CD4-positive, CD25-positive, alpha-beta regulatory T cell (primary cell): ENCODE results near the gene MN1. TPM values are rescaled to one million over a fixed set of nuclear protein-coding genes. Genes with fewer than 3 reads are reported as not detected.

ENCODE experiments used
- polyA plus RNA-seq, 4 donors: library from polyadenylated mRNA; unstranded; fragments of 300-500 nt; fragmentation: Illumina TruSeq; gene quantifications; one replicate each; pipeline ENCODE4 v1.2.3, GENCODE V29; 2021
- total RNA-seq: library from RNA; stranded (reverse); gene quantifications from one replicate; pipeline ENCODE4 v1.2.3, GENCODE V29; 2022

The MN1 gene
- total and polyA plus RNA-seq, 5 donors from 2014 or later = 0.07 to 0.39 TPM; not detected in 3

Other genes starting within 250 kb of the MN1 start
- 69.3 TPM for gene PITPNB, start 117.5 kb upstream of the MN1 start, total RNA-seq
- 10 to 100 TPM; 59.3 to 64.8 (median 62.2) TPM for gene PITPNB, start 117.5 kb upstream of the MN1 start, polyA plus RNA-seq